NT2/D1 (cell line): ENCODE measurements around the gene DYSF.

ENCODE experiments used
- DNase-seq: peaks from one replicate; pipeline ENCODE4 v3.0.0-alpha.2; 2011; ENCODE audit warnings: low read depth, low spot score
- H3K27me3 ChIP-seq: 2 replicates; pipeline ENCODE4 v1.6.0; 2011; ENCODE audit warnings: mild to moderate bottlenecking; ENCODE audit not compliant: insufficient read length, insufficient read depth
- H3K36me3 ChIP-seq: 2 replicates; pipeline ENCODE4 v1.6.1; 2011; ENCODE audit warnings: mild to moderate bottlenecking, low read length, mixed read lengths; ENCODE audit not compliant: insufficient read depth, insufficient read length
- H3K4me1 ChIP-seq: 2 replicates; pipeline ENCODE4 v1.5.1; 2011; ENCODE audit not compliant: insufficient read depth, insufficient read length
- H3K4me3 ChIP-seq: 2 replicates; pipeline ENCODE4 v1.5.1; 2011; ENCODE audit warnings: low read depth; ENCODE audit not compliant: insufficient read length
- H3K9ac ChIP-seq: 2 replicates; pipeline ENCODE4 v1.6.0; 2011; ENCODE audit warnings: low read depth; ENCODE audit not compliant: insufficient read length
- H3K9me3 ChIP-seq: 2 replicates; pipeline ENCODE4 v1.5.1; 2011; ENCODE audit warnings: mild to moderate bottlenecking, low read length; ENCODE audit not compliant: insufficient read depth
- SUZ12 ChIP-seq: IDR thresholded peaks from 2 replicates; pipeline ENCODE4 v1.6.1; 2011; ENCODE audit not compliant: insufficient read length, insufficient read depth; ENCODE audit errors: extremely low read depth
- YY1 ChIP-seq: IDR thresholded peaks from 2 replicates; pipeline ENCODE4 v1.6.1; 2011; ENCODE audit not compliant: insufficient read length, insufficient read depth
- ZNF274 ChIP-seq: IDR thresholded peaks from 2 replicates; pipeline ENCODE4 v1.6.1; 2011; ENCODE audit warnings: mild to moderate bottlenecking, low read depth, low read length

The DYSF gene

GRCh38 chr2:71613953-71614925 lies 160.9 kb downstream of the DYSF start:
- Histone ChIP-seq H3K36me3 (peaks cover 8% of the 10 kb centered on the region), H3K27me3 (no peaks in the 10 kb centered on the region), H3K9me3 (no peaks in the 10 kb centered on the region), H3K4me1 (peaks cover 6% of the 10 kb centered on the region), H3K9ac (no peak overlapping the region), H3K4me3 (no peak overlapping the region)
- no peak for TF ChIP-seq SUZ12
- TF ChIP-seq YY1, result no peak
- no peak for TF ChIP-seq ZNF274
- DNase-seq, result no peak

GRCh38 chr2:71614976-71615766 lies 161.8 kb downstream of the DYSF start:
- Histone ChIP-seq H3K4me1 (peaks cover 6% of the 10 kb centered on the region), H3K36me3 (peaks cover 8% of the 10 kb centered on the region), H3K4me3 (no peak overlapping the region), H3K9me3 (no peaks in the 10 kb centered on the region), H3K9ac (no peak overlapping the region), H3K27me3 (no peaks in the 10 kb centered on the region)
- DNase-seq, result no peak
- TF ChIP-seq ZNF274 (no peak), YY1 (no peak), SUZ12 (no peak)

- no peak for DNase-seq
- H3K9ac ChIP-seq, result no peak overlapping the region
- TF ChIP-seq ZNF274, result no peak
- no peak for TF ChIP-seq YY1
- no peak for TF ChIP-seq SUZ12
- no peaks in the 10 kb centered on the region for H3K9me3 ChIP-seq
- no peak overlapping the region for H3K4me3 ChIP-seq
- peaks cover 6% of the 10 kb centered on the region for H3K4me1 ChIP-seq
- no peaks in the 10 kb centered on the region for H3K27me3 ChIP-seq
- H3K36me3 ChIP-seq, result peaks cover 8% of the 10 kb centered on the region
Observed at GRCh38 chr2:71615767-71616730, 162.7 kb downstream of the DYSF start.

- Histone ChIP-seq H3K4me1 (peaks cover 6% of the 10 kb centered on the region), H3K9ac (no peak overlapping the region), H3K9me3 (no peaks in the 10 kb centered on the region), H3K4me3 (no peak overlapping the region), H3K36me3 (peaks cover 8% of the 10 kb centered on the region), H3K27me3 (no peaks in the 10 kb centered on the region)
- TF ChIP-seq YY1, result no peak
- no peak for TF ChIP-seq ZNF274
- TF ChIP-seq SUZ12, result no peak
- DNase-seq, result no peak
Observed at GRCh38 chr2:71617266-71617665, 163.9 kb downstream of the DYSF start.

- TF ChIP-seq SUZ12 (no peak), YY1 (no peak), ZNF274 (no peak)
- Histone ChIP-seq H3K4me1 (peaks cover 6% of the 10 kb centered on the region), H3K9me3 (no peaks in the 10 kb centered on the region), H3K4me3 (no peak overlapping the region), H3K27me3 (no peaks in the 10 kb centered on the region), H3K9ac (no peak overlapping the region), H3K36me3 (peaks cover 4% of the 10 kb centered on the region)
- no peak for DNase-seq
Observed at GRCh38 chr2:71618327-71619113, 165.2 kb downstream of the DYSF start.

- DNase-seq, result no peak
- Histone ChIP-seq H3K4me1 (peaks cover 6% of the 10 kb centered on the region), H3K9me3 (no peaks in the 10 kb centered on the region), H3K9ac (no peak overlapping the region), H3K4me3 (no peak overlapping the region), H3K27me3 (no peaks in the 10 kb centered on the region), H3K36me3 (no peaks in the 10 kb centered on the region)
- TF ChIP-seq SUZ12 (no peak), YY1 (no peak), ZNF274 (no peak)
Observed at GRCh38 chr2:71619230-71619741, 165.9 kb downstream of the DYSF start.
